Measurements from ENCODE around the gene CHAMP1.
A peak's percentile ranks its signal among the peaks of the same experiment; 100 is the strongest.

CHAMP1 gene

DNA sequence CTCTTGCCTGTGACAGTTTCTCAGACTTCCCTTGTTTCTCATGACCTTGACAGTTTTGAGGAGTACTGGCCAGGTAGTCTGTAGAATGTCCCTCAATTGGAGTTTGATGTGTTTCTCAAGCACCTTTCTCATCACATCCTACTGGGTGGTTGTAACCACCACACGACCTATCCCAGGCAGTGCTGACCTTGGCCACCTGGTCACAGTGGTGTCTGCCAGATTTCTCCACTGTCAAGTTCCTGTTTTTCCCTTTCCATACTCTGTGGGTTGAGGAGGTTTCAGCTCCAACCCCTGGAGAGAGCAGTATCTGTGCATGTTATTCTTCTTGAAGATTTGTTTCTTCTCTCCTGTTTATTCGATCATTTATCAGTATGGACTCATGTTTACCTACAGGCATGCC lies 41.3 kb upstream of the CHAMP1 start:
- no peak overlapping the region for H3K9ac ChIP-seq (ENCODE audit: low read length)
- H3K18ac ChIP-seq (ENCODE audit: low read length): no peak overlapping the region
- H3K4me2 ChIP-seq (ENCODE audit: low read length): no peak overlapping the region
- no peaks in the 10 kb centered on the region for H3K79me1 ChIP-seq (ENCODE audit: low read length)
- H3K27ac ChIP-seq (ENCODE audit: low read depth, low read length): no peak overlapping the region
- H3K27me3 ChIP-seq (ENCODE audit: insufficient read depth, low read length, poor library complexity): no peaks in the 10 kb centered on the region
- H2BK120ac ChIP-seq (ENCODE audit: low read depth, low read length): no peak overlapping the region
- no peak overlapping the region for H3K23ac ChIP-seq (ENCODE audit: low read length)
- H2BK5ac ChIP-seq (ENCODE audit: low read length): no peak overlapping the region
- peaks cover 11% of the 10 kb centered on the region for H3K36me3 ChIP-seq (ENCODE audit: control insufficient read depth, insufficient read depth, low read length)
- H4K5ac ChIP-seq (ENCODE audit: low read length): no peak overlapping the region
- H3K56ac ChIP-seq (ENCODE audit: low read length): no peak overlapping the region
- no peaks in the 10 kb centered on the region for H3K4me1 ChIP-seq (ENCODE audit: control insufficient read depth, low read depth, low read length)
- no peak overlapping the region for H3K4me3 ChIP-seq (ENCODE audit: low read length)
- no peak overlapping the region for H3K4ac ChIP-seq (ENCODE audit: low read depth, low read length)
- H2AK5ac ChIP-seq (ENCODE audit: low read length): no peak overlapping the region
- DNase-seq: no peak
- H3K79me2 ChIP-seq (ENCODE audit: control insufficient read depth, insufficient read depth, low read length): no peaks in the 10 kb centered on the region
- no CpG with 5 or more reads among the region's 2 CpGs for WGBS (ENCODE audit: extremely low coverage, insufficient coverage, low lambda C conversion rate)
- H4K8ac ChIP-seq (ENCODE audit: low read depth, low read length): no peak overlapping the region
- no peak overlapping the region for H2BK15ac ChIP-seq (replicated peaks; ENCODE audit: low read depth)

DNA sequence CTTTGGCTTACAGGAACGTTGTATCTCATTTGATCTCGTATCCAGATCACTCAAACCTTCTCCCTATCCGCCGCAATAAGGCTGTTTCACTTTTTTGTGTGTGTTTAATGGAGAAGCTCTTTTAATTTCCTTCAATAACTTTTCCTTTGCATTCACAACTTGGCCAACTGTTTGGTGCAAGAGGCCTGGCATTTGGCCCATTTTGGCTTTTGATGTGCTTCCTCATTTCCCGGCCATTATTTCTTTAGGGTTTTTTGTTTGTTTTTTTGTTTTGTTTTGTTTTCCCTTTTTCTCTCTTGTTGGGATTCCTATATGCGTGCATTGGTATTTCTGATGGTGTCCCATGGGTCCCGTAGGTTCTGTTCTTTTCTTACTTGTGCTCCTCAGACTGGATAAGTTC lies 39.0 kb upstream of the CHAMP1 start:
- no peaks in the 10 kb centered on the region for H3K4me1 ChIP-seq (ENCODE audit: control insufficient read depth, low read depth, low read length)
- H3K4ac ChIP-seq (ENCODE audit: low read depth, low read length): no peak overlapping the region
- H3K18ac ChIP-seq (ENCODE audit: low read length): no peak overlapping the region
- H3K56ac ChIP-seq (ENCODE audit: low read length): no peak overlapping the region
- H2BK15ac ChIP-seq (replicated peaks; ENCODE audit: low read depth): no peak overlapping the region
- no peaks in the 10 kb centered on the region for H3K79me2 ChIP-seq (ENCODE audit: control insufficient read depth, insufficient read depth, low read length)
- H4K8ac ChIP-seq (ENCODE audit: low read depth, low read length): no peak overlapping the region
- H3K23ac ChIP-seq (ENCODE audit: low read length): no peak overlapping the region
- H3K79me1 ChIP-seq (ENCODE audit: low read length): no peaks in the 10 kb centered on the region
- no peak overlapping the region for H3K4me3 ChIP-seq (ENCODE audit: low read length)
- H3K27me3 ChIP-seq (ENCODE audit: insufficient read depth, low read length, poor library complexity): no peaks in the 10 kb centered on the region
- no peak overlapping the region for H3K4me2 ChIP-seq (ENCODE audit: low read length)
- no peak overlapping the region for H4K5ac ChIP-seq (ENCODE audit: low read length)
- no peak overlapping the region for H2BK5ac ChIP-seq (ENCODE audit: low read length)
- WGBS (ENCODE audit: extremely low coverage, insufficient coverage, low lambda C conversion rate): no CpG with 5 or more reads among the region's 7 CpGs
- no peak overlapping the region for H3K9ac ChIP-seq (ENCODE audit: low read length)
- no peak overlapping the region for H2AK5ac ChIP-seq (ENCODE audit: low read length)
- H3K27ac ChIP-seq (ENCODE audit: low read depth, low read length): no peak overlapping the region
- H3K36me3 ChIP-seq (ENCODE audit: control insufficient read depth, insufficient read depth, low read length): peaks cover 8% of the 10 kb centered on the region
- DNase-seq: no peak
- no peak overlapping the region for H2BK120ac ChIP-seq (ENCODE audit: low read depth, low read length)

DNA sequence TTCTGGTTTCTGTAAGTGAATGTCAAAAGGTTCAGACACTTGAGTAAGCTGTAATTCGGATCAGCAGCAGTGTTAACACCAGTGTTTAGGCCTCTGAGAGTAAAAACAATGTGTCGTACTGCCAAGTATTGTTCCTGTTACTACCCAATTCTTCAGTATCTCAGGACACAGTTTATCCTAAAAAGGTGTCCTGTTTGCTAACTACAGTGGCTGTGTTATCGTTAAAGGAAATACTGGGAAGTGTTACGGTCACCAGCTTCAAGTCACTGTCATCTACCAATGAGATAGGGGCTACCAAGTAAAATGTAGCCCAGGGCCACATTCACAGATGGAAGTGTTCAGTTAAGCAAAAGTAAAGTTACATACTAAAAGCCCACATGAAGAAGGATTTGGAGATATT lies 35.2 kb upstream of the CHAMP1 start:
- H3K79me1 ChIP-seq (ENCODE audit: low read length): no peaks in the 10 kb centered on the region
- H3K79me2 ChIP-seq (ENCODE audit: control insufficient read depth, insufficient read depth, low read length): peaks cover 8% of the 10 kb centered on the region
- no peak overlapping the region for H3K4ac ChIP-seq (ENCODE audit: low read depth, low read length)
- H3K4me1 ChIP-seq (ENCODE audit: control insufficient read depth, low read depth, low read length): peaks cover 3% of the 10 kb centered on the region
- no peak overlapping the region for H2BK15ac ChIP-seq (replicated peaks; ENCODE audit: low read depth)
- no peak overlapping the region for H4K5ac ChIP-seq (ENCODE audit: low read length)
- DNase-seq: peak; percentile 14
- no peak overlapping the region for H3K4me2 ChIP-seq (ENCODE audit: low read length)
- no peak overlapping the region for H3K9ac ChIP-seq (ENCODE audit: low read length)
- no peaks in the 10 kb centered on the region for H3K27me3 ChIP-seq (ENCODE audit: insufficient read depth, low read length, poor library complexity)
- H3K56ac ChIP-seq (ENCODE audit: low read length): no peak overlapping the region
- no peak overlapping the region for H2BK5ac ChIP-seq (ENCODE audit: low read length)
- H4K8ac ChIP-seq (ENCODE audit: low read depth, low read length): no peak overlapping the region
- no peak overlapping the region for H2BK120ac ChIP-seq (ENCODE audit: low read depth, low read length)
- no CpG with 5 or more reads among the region's 4 CpGs for WGBS (ENCODE audit: extremely low coverage, insufficient coverage, low lambda C conversion rate)
- H3K23ac ChIP-seq (ENCODE audit: low read length): no peak overlapping the region
- H3K27ac ChIP-seq (ENCODE audit: low read depth, low read length): no peak overlapping the region
- H3K36me3 ChIP-seq (ENCODE audit: control insufficient read depth, insufficient read depth, low read length): no peaks in the 10 kb centered on the region
- no peak overlapping the region for H3K4me3 ChIP-seq (ENCODE audit: low read length)
- H3K18ac ChIP-seq (ENCODE audit: low read length): no peak overlapping the region
- no peak overlapping the region for H2AK5ac ChIP-seq (ENCODE audit: low read length)

DNA sequence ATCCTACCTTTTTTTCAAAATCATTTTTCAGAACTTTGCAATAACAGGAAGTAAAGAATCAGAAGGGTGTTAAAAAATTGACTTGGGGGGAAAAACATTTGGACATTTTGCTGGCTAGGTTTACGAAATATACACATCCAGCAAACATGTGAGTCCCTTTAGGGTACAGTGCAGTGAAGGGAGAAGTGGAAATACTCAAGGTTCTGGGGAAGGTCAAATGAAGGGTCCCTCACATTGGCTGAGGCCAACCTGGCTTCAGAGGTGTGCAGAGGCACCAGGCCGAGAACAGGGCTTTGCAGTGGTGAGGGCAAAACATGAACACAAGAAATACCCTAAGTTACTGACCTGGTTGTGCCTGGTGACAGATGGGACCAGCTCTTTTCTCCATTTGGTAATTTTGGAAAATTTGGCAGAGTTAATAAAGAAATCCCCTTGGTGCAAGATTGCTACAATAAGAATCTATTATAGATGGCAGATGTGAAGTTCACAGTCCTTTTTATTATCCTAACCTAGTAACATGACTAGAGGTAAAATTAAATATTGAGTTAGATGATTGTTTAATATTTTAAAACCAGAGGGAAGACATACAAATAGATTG lies 34.4 kb upstream of the CHAMP1 start:
- H3K4me1 ChIP-seq (ENCODE audit: control insufficient read depth, low read depth, low read length): peaks cover 3% of the 10 kb centered on the region
- H2AK5ac ChIP-seq (ENCODE audit: low read length): no peak overlapping the region
- no peak for DNase-seq
- no peaks in the 10 kb centered on the region for H3K36me3 ChIP-seq (ENCODE audit: control insufficient read depth, insufficient read depth, low read length)
- no peak overlapping the region for H4K8ac ChIP-seq (ENCODE audit: low read depth, low read length)
- no peak overlapping the region for H4K5ac ChIP-seq (ENCODE audit: low read length)
- H2BK120ac ChIP-seq (ENCODE audit: low read depth, low read length): no peak overlapping the region
- H3K9ac ChIP-seq (ENCODE audit: low read length): peak overlapping the region; percentile 37
- no peak overlapping the region for H3K23ac ChIP-seq (ENCODE audit: low read length)
- no peak overlapping the region for H3K4ac ChIP-seq (ENCODE audit: low read depth, low read length)
- H2BK15ac ChIP-seq (replicated peaks; ENCODE audit: low read depth): no peak overlapping the region
- H3K27me3 ChIP-seq (ENCODE audit: insufficient read depth, low read length, poor library complexity): no peaks in the 10 kb centered on the region
- WGBS (ENCODE audit: extremely low coverage, insufficient coverage, low lambda C conversion rate): no CpG with 5 or more reads among the region's 2 CpGs
- peaks cover 3% of the 10 kb centered on the region for H3K79me1 ChIP-seq (ENCODE audit: low read length)
- H3K79me2 ChIP-seq (ENCODE audit: control insufficient read depth, insufficient read depth, low read length): peaks cover 10% of the 10 kb centered on the region
- H3K56ac ChIP-seq (ENCODE audit: low read length): peak overlapping the region; percentile 65
- H3K18ac ChIP-seq (ENCODE audit: low read length): no peak overlapping the region
- H2BK5ac ChIP-seq (ENCODE audit: low read length): no peak overlapping the region
- H3K4me3 ChIP-seq (ENCODE audit: low read length): no peak overlapping the region
- H3K27ac ChIP-seq (ENCODE audit: low read depth, low read length): peak overlapping the region; percentile 9
- H3K4me2 ChIP-seq (ENCODE audit: low read length): no peak overlapping the region

DNA sequence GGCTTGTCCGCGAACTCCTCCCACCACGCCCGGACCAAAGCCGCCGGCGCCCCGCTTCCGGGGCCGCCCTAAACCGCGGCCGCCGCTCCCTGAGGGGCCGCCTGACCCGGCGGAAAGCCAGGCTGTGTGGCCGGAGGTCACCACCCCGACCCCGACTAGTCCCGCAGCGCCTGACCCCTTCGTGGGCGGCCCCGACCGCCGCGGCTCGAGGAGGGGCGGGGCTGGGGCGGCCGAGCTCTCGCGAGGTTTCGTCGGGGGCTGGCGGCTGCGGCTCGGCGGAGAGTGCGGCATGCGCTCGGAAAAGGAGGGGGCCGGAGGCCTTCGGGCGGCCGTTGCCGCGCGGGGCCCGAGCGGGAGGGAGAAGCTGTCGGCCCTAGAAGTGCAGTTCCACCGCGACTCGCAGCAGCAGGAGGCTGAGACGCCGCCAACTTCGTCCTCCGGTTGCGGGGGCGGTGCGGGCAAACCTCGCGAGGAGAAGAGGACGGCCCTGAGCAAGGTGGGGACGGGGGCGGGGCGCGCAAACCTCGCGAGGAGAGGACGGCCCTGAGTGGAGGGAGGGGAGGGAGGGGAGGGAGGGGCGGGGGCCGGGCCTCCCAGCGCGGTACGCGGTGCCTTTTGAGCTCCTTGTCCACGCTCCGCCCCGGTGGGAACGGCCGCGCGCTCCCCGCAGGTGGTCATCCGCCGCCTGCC lies 32.8 kb upstream of the CHAMP1 start, which contains the start of gene UPF3A:
Gene UPF3A (plus strand): TSS at position 251 of the 690 bp plus-strand sequence. CDS start 39 bp downstream, at position 290.
- WGBS (ENCODE audit: extremely low coverage, insufficient coverage, low lambda C conversion rate): no CpG with 5 or more reads among the region's 89 CpGs
- H2BK120ac ChIP-seq (ENCODE audit: low read depth, low read length): peak within 1 kb of the TSS; percentile 3
- peak within 1 kb of the TSS; percentile 89 for H2BK5ac ChIP-seq (ENCODE audit: low read length)
- H3K4me1 ChIP-seq (ENCODE audit: control insufficient read depth, low read depth, low read length): peaks cover 3% of the 10 kb centered on the region
- H4K8ac ChIP-seq (ENCODE audit: low read depth, low read length): peak within 1 kb of the TSS; percentile 91
- no peak within 1 kb of the TSS for H2AK5ac ChIP-seq (ENCODE audit: low read length)
- peaks cover 13% of the 10 kb centered on the region for H3K79me2 ChIP-seq (ENCODE audit: control insufficient read depth, insufficient read depth, low read length)
- peak within 1 kb of the TSS; percentile 92 for H3K9ac ChIP-seq (ENCODE audit: low read length)
- no peaks in the 10 kb centered on the region for H3K36me3 ChIP-seq (ENCODE audit: control insufficient read depth, insufficient read depth, low read length)
- H3K4me2 ChIP-seq (ENCODE audit: low read length): peak within 1 kb of the TSS; percentile 49
- no peak within 1 kb of the TSS for H3K23ac ChIP-seq (ENCODE audit: low read length)
- peak within 1 kb of the TSS; percentile 72 for H3K4ac ChIP-seq (ENCODE audit: low read depth, low read length)
- peaks cover 6% of the 10 kb centered on the region for H3K79me1 ChIP-seq (ENCODE audit: low read length)
- peak within 1 kb of the TSS; percentile 96 for H3K56ac ChIP-seq (ENCODE audit: low read length)
- peak within 1 kb of the TSS; percentile 98 for H3K18ac ChIP-seq (ENCODE audit: low read length)
- H3K27ac ChIP-seq (ENCODE audit: low read depth, low read length): peak within 1 kb of the TSS; percentile 100
- H3K4me3 ChIP-seq (ENCODE audit: low read length): peak within 1 kb of the TSS; percentile 82
- no peak within 1 kb of the TSS for H4K5ac ChIP-seq (ENCODE audit: low read length)
- no peak within 1 kb of the TSS for H2BK15ac ChIP-seq (replicated peaks; ENCODE audit: low read depth)
- H3K27me3 ChIP-seq (ENCODE audit: insufficient read depth, low read length, poor library complexity): no peaks in the 10 kb centered on the region
- DNase-seq: peak; percentile 96

Data from mesendoderm (in vitro differentiated cells).